Ascending aorta (tissue), 2 donors: ENCODE results near the gene B3GAT3. TPM values are rescaled to one million over a fixed set of nuclear protein-coding genes. Genes with fewer than 3 reads are reported as not detected.

Experiments used
- DNase-seq, 2 donors: peaks; one replicate each; pipeline ENCODE4 v3.0.0-alpha.2; 2019; ENCODE audit warnings: low spot score in 2 of 2
- H3K27ac ChIP-seq, 2 donors: fragments of 200-600 bp; sonication (generic); one replicate each; pipeline ENCODE4 v1.5.1; 2016 to 2017; ENCODE audit warnings: mild to moderate bottlenecking in 1 of 2
- H3K27me3 ChIP-seq: fragments of 200-600 bp; sonication (generic); one replicate; pipeline ENCODE4 v1.5.1; 2017
- H3K36me3 ChIP-seq, 2 donors: fragments of 200-600 bp; sonication (generic); one replicate each; pipeline ENCODE4 v1.5.1; 2016
- H3K4me1 ChIP-seq, 2 donors: fragments of 200-600 bp; sonication (generic); one replicate each; pipeline ENCODE4 v1.5.1; 2016 to 2017; ENCODE audit warnings: mild to moderate bottlenecking in 1 of 2
- H3K4me3 ChIP-seq, 2 donors: fragments of 200-600 bp; sonication (generic); one replicate each; pipeline ENCODE4 v1.5.1; 2016 to 2017; ENCODE audit warnings: mild to moderate bottlenecking in 1 of 2
- H3K9me3 ChIP-seq, 2 donors: fragments of 200-600 bp; sonication (generic); one replicate each; pipeline ENCODE4 v1.5.1; 2016
- CTCF ChIP-seq, 3 experiments: fragments of 200-600 bp in 2 of 3; fragments of 450-650 bp in 1 of 3; sonication (generic) in 2 of 3; IDR thresholded peaks; one replicate each; pipeline ENCODE4 v1.5.1; 2016 to 2019; ENCODE audit warnings: antibody characterized with exemption in 3 of 3, mild to moderate bottlenecking in 1 of 3, moderate library complexity in 1 of 3
- intact Hi-C: fragments of 100-400 bp; cut with DNase I; formaldehyde crosslinking; loops from one replicate; pipeline ENCODE4 v1.15.1; 2023
- total RNA-seq: library from RNA; depleted of rRNA; stranded (reverse); fragments of >200 nt; gene quantifications from one replicate; pipeline ENCODE4 v1.1.0, GENCODE V29; 2016

The B3GAT3 gene
- total RNA-seq, 1 donor from 2014 or later, result 61.3 TPM

DNA sequence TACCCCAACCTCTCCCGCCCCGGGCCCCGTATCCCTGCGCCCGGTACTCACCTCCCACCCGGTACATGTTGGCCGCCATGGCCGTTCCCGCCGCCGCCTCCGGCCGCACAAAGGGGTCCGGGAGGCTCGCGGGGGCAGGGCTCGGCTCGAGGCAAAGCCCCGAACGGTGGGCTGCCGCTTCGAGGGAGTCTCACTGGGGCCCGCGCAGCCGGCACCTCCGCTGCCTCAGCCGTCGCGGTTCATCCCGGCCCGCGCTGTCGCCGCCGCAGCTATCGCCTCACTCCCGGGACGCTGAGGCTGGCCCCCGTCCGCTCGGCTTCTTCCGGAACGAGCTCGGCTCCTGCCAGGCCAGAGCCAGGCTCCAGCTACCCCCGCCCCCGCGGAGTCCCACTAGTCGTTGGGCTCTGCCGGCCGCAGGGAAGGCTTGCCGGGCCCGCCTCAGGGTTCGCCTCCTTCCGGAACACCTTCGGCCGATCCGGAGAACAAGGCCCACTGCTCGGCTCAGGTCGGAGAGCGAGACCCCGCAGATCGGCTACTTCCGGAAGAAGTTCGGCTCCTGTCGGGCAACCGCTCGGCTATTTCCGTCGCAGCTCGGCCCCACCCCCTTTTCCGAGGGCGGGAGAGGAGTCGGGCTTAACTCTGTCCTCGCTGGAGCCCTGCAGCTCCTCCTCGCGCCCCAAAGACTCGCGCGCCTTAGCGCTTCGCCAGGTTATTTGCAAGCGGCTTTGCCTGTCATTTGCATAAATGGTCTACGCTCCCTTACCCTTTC is 20.2 kb downstream of the B3GAT3 start, which contains the start of gene MTA2:
Gene MTA2, minus strand, starts transcription at position 494 of the 769 bp plus-strand sequence. Its CDS starts 415 bp downstream, at position 79.
- no peaks in the 10 kb centered on the region for H3K9me3 ChIP-seq
- H3K27me3 ChIP-seq, result no peaks in the 10 kb centered on the region
- H3K27ac ChIP-seq, result peak within 1 kb of the TSS; percentile 96 to 97
- TF ChIP-seq CTCF (IDR thresholded peaks at IDR 0.05), result no peak
- peak; percentile 89 to 98 for DNase-seq
- peaks cover 25 to 40% of the 10 kb centered on the region in 2 donors for H3K36me3 ChIP-seq
- peak within 1 kb of the TSS; percentile 87 to 98 for H3K4me3 ChIP-seq
- intact Hi-C loops, result loop anchor here (1.0 to 5.0 kb wide), 4 partner anchors 11 to 107 kb away; partner anchors contain the start of genes EML3, GANAB and UBXN1
- H3K4me1 ChIP-seq, result peaks cover 8 to 20% of the 10 kb centered on the region in 2 donors

DNA sequence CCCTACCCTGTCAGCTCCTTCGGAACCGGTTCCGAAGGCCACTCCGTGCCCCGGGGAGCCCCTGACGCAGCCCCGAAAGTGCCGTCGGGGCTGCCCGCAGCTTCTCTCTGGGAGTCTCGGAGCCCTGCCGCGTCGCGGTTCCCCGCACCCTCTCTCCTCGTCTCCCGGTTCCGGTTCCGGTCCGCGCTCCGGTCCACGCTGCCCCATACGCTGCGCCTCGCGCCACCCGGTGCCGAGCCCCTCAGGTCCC is 20.7 kb downstream of the B3GAT3 start:
- DNase-seq, result peak in 1 of 2 donors; percentile 79
- H3K36me3 ChIP-seq, result peaks cover 30 to 41% of the 10 kb centered on the region in 2 donors
- peaks cover 8 to 20% of the 10 kb centered on the region in 2 donors for H3K4me1 ChIP-seq
- no peaks in the 10 kb centered on the region for H3K27me3 ChIP-seq
- intact Hi-C loops, result loop anchor here (5.0 kb wide), 2 partner anchors 46 to 76 kb away; partner anchors contain the start of genes GANAB and UBXN1
- H3K27ac ChIP-seq, result peak overlapping the region; percentile 96 to 97
- TF ChIP-seq CTCF (IDR thresholded peaks at IDR 0.05), result no peak
- H3K4me3 ChIP-seq, result peak overlapping the region; percentile 87 to 98
- no peaks in the 10 kb centered on the region for H3K9me3 ChIP-seq

- intact Hi-C loops, result loop anchor here (5.0 kb wide), 2 partner anchors 47 to 77 kb away; partner anchors contain the start of genes GANAB and UBXN1
- Histone ChIP-seq H3K4me3 (peak overlapping the region; percentile 87 to 98), H3K27ac (peak overlapping the region; percentile 96 to 97), H3K36me3 (peaks cover 30 to 41% of the 10 kb centered on the region in 2 donors), H3K9me3 (no peaks in the 10 kb centered on the region), H3K27me3 (no peaks in the 10 kb centered on the region), H3K4me1 (peaks cover 8 to 20% of the 10 kb centered on the region in 2 donors)
- DNase-seq, result no peak
- TF ChIP-seq CTCF (IDR thresholded peaks at IDR 0.05), result no peak
These were observed 21.2 kb downstream of the B3GAT3 start for GRCh38 chr11:62600367-62601121.

DNA sequence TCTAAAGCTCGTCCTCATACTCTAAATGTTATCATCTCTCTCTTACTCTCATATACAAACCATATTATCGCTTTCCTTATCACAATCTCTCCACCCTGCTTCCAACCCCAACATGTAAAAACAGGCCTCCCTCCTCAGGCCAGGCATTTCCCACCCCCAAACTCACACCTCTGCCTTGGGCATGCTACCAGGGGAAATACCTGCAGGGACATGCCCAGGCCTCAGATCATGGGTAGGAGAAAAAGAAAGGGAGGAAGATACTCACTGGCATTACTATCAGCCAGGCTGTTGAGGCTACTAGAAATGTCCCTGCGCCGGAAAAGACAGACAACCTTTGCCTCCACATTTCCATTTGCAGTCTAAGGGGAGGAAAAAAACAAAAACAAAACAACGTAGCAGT is 21.9 kb downstream of the B3GAT3 start:
- Histone ChIP-seq H3K9me3 (no peaks in the 10 kb centered on the region), H3K27ac (peak overlapping the region; percentile 96 to 97), H3K27me3 (no peaks in the 10 kb centered on the region), H3K4me1 (peaks cover 8 to 20% of the 10 kb centered on the region in 2 donors), H3K4me3 (peak overlapping the region; percentile 87 to 98), H3K36me3 (peaks cover 36 to 44% of the 10 kb centered on the region in 2 donors)
- TF ChIP-seq CTCF (IDR thresholded peaks at IDR 0.05), result no peak
- intact Hi-C loops, result loop anchor here (1.0 to 5.0 kb wide), 4 partner anchors 9 to 77 kb away; partner anchors contain the start of genes B3GAT3, GANAB, TUT1 and UBXN1
- DNase-seq, result no peak

DNA sequence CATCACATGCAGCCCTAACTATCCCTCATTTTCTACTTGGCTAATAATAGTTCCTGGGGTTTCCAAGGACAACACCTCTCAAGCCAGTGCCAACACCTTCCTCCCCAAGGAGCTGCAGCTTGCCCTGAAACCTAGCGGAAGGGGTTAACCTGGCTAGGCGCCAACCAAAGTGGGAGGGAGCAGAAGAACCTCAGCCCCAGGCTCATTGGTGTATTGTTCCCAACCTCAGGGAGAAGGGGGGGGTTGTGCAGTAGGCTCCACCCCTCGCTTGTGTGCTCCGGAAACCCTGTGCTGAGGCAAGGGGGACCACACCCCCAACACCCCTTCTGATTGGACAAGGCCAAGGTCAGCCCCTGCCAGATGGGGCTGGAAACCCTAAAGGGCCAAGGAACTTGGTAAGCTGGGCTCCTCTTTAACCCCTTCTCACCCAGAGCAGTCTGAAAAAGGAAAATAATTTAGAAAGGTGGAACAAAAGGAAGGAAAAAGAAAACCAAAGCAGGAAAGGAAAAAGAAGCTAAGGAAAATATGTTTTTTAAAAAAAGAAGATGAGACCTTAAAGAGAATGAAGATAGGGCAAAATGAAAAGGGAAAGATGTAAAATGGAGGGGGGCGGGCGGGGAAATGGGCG is 22.6 kb downstream of the B3GAT3 start:
- H3K27ac ChIP-seq, result peak overlapping the region; percentile 96 to 97
- H3K4me3 ChIP-seq, result peak overlapping the region; percentile 87 to 98
- DNase-seq, result peak; percentile 95 to 98
- intact Hi-C loops, result loop anchor here (1.0 to 2.0 kb wide), 2 partner anchors 8 to 22 kb away; partner anchors contain the start of genes B3GAT3 and TUT1
- no peak for TF ChIP-seq CTCF (IDR thresholded peaks at IDR 0.05)
- no peaks in the 10 kb centered on the region for H3K9me3 ChIP-seq
- H3K4me1 ChIP-seq, result peaks cover 8 to 20% of the 10 kb centered on the region in 2 donors
- H3K36me3 ChIP-seq, result peaks cover 43 to 50% of the 10 kb centered on the region in 2 donors
- no peaks in the 10 kb centered on the region for H3K27me3 ChIP-seq
